Motor neuron (in vitro differentiated cells): ENCODE results near the gene TSPY4. TPM values are rescaled to one million over a fixed set of nuclear protein-coding genes. Genes with fewer than 3 reads are reported as not detected.
"Not testable (repeated sequence)": the region's sequence is repeated elsewhere in the genome, so short reads cannot be mapped to it uniquely, and the experiment has no call there.

Experiments used
- ATAC-seq, 8 experiments: fragments of 200-7000 bp; cut with Tn5 transposase; replicated peaks in 6 of 8; 2 replicates each; pipeline ENCODE4 v1.8.0; 2021; ENCODE audit warnings: mild to moderate bottlenecking in 8 of 8, moderate library complexity in 8 of 8
- H3K27ac ChIP-seq, 2 donors: fragments of 250-450 bp; sonication (Bioruptor Pico); 2 replicates each; pipeline ENCODE4 v1.9.0; 2021; ENCODE audit warnings: antibody characterized with exemption in 2 of 2, mild to moderate bottlenecking in 2 of 2, moderate library complexity in 1 of 2
- H3K4me1 ChIP-seq, 2 donors: fragments of 250-450 bp; sonication (Bioruptor Pico); replicated peaks in 1 of 2; 2 replicates each; pipeline ENCODE4 v1.6.1; 2021; ENCODE audit warnings: antibody characterized with exemption in 2 of 2, mild to moderate bottlenecking in 2 of 2, moderate library complexity in 1 of 2
- H3K4me3 ChIP-seq, 5 donors: fragments of 250-450 bp; sonication (Bioruptor Pico); 2 replicates each; pipeline ENCODE4 v1.9.0; 2021; ENCODE audit warnings: antibody characterized with exemption in 5 of 5, mild to moderate bottlenecking in 5 of 5, moderate library complexity in 4 of 5
- WGBS, 10 experiments: fragments of 450-650 bp; shearing (Covaris generic); methylation state at CpG; one replicate each; pipeline ENCODE4 v1.0.0; 2022; 5-methylcytosine and 5-hydroxymethylcytosine counted together
- in situ Hi-C, 9 experiments: fragments of 400-800 bp; cut with MboI; loops; one replicate each; pipeline ENCODE4 v1.15.0; 2021; ENCODE audit warnings: low sequenced_read_pairs in 9 of 9, low pct_unique_long_range_greater_than_20kb in 2 of 9; ENCODE audit not compliant: unreplicated experiment in 9 of 9
- total RNA-seq, 8 experiments: library from RNA; unstranded; fragments of 300-600 nt; gene quantifications; 2 replicates each; pipeline versions ENCODE4 v1.2.3 to v1.2.4, GENCODE V29; 2022

TSPY4 gene
- 1 to 10 TPM in 1 of 8 experiments, under 1 TPM in 1, not detected in 6; 0.15 to 1.1 TPM for total RNA-seq

- in situ Hi-C loops, H3K27ac ChIP-seq, H3K4me3 ChIP-seq, H3K4me1 ChIP-seq, ATAC-seq: not testable (repeated sequence)
- no CpG with 5 or more reads among the region's 26 CpGs for WGBS, 10 experiments
Observed at GRCh38 chrY:9337164-9337563, at the start of gene TSPY4. TSPY4 (plus strand) TSS chrY:9337464; CDS start chrY:9337510, 46 bp downstream.

GRCh38 chrY:9320996-9321395 lies 16.3 kb upstream of the TSPY4 start:
- no peaks in the 10 kb centered on the region for H3K4me1 ChIP-seq
- no peak overlapping the region for H3K4me3 ChIP-seq
- WGBS, 10 experiments = 0 to 17% (median 0%) methylated on average over 1 to 2 of the region's 7 CpGs; no CpG with 5 or more reads in 6 of the 10 experiments
- ATAC-seq = no peak
- in situ Hi-C loops = no loop called here
- H3K27ac ChIP-seq = no peak overlapping the region

GRCh38 chrY:9357497-9357896 lies 20.2 kb downstream of the TSPY4 start, which contains the start of gene TSPY8:
TSPY8 (plus strand) TSS chrY:9357797; CDS start chrY:9357843, 46 bp downstream.
- H3K4me1 ChIP-seq, in situ Hi-C loops, H3K4me3 ChIP-seq, H3K27ac ChIP-seq, ATAC-seq: not testable (repeated sequence)
- WGBS, 10 experiments = no CpG with 5 or more reads among the region's 25 CpGs

Other genes starting within 250 kb of the TSPY4 start
- not detected for gene TSPY8, start 20.3 kb downstream of the TSPY4 start, total RNA-seq
- 1 to 10 TPM in 1 of 8 experiments, under 1 TPM in 2, not detected in 5; 0.50 to 2.6 (median 0.58) TPM for gene TSPY3, start 61.0 kb downstream of the TSPY4 start, total RNA-seq
- under 1 TPM in 1 of 8 experiments, not detected in 7; 0.28 TPM for gene TSPY1, start 129.5 kb downstream of the TSPY4 start, total RNA-seq
- 1 to 10 TPM in 1 of 8 experiments, under 1 TPM in 1, not detected in 6; 0.71 to 2.0 TPM for gene TSPY9, start 149.8 kb downstream of the TSPY4 start, total RNA-seq
- gene TSPY10, start 190.4 kb downstream of the TSPY4 start, total RNA-seq = under 1 TPM in 2 of 8 experiments, not detected in 6; 0.42 to 0.81 TPM